T-helper 17 cell (primary cell): ENCODE data around the gene SEZ6L2. TPM values are rescaled to one million over a fixed set of nuclear protein-coding genes. Genes with fewer than 3 reads are reported as not detected.
"Not testable (repeated sequence)": the region's sequence is repeated elsewhere in the genome, so short reads cannot be mapped to it uniquely, and the experiment has no call there.

Experiments
- ATAC-seq: fragments of 150-1000 bp; cut with Tn5 transposase; 2 replicates; pipeline ENCODE4 v1.10.0; 2021; ENCODE audit warnings: mild to moderate bottlenecking, moderate library complexity
- DNase-seq, 3 donors: peaks; one replicate each; pipeline versions ENCODE4 v3.0.0 to v3.0.0-alpha.2; 2020 to 2021
- H3K9me3 ChIP-seq: one replicate; pipeline ENCODE4 v1.7.0; 2013; ENCODE audit warnings: low read length, mild to moderate bottlenecking; ENCODE audit not compliant: control insufficient read depth, poor library complexity, severe bottlenecking
- H3K27ac Mint-ChIP-seq: one replicate; pipeline ENCODE4 v1.8.0; 2022; ENCODE audit warnings: mild to moderate bottlenecking, moderate library complexity, mixed read lengths
- H3K27me3 Mint-ChIP-seq: one replicate; pipeline ENCODE4 v1.8.0; 2022; ENCODE audit warnings: mixed read lengths
- H3K36me3 Mint-ChIP-seq: one replicate; pipeline ENCODE4 v1.8.0; 2022; ENCODE audit warnings: low read depth, mixed read lengths
- H3K4me1 Mint-ChIP-seq: one replicate; pipeline ENCODE4 v1.8.0; 2022; ENCODE audit warnings: mild to moderate bottlenecking, mixed read lengths
- H3K4me3 Mint-ChIP-seq: one replicate; pipeline ENCODE4 v1.8.0; 2022; ENCODE audit warnings: mild to moderate bottlenecking, moderate library complexity, mixed read lengths
- total RNA-seq, 4 donors: library from RNA in 2 of 4; stranded (reverse) in 2 of 4; gene quantifications; one replicate each; pipeline ENCODE4 v1.2.3 and lab custom pipeline; 2022 to 2026

SEZ6L2 gene
- total RNA-seq, 2 donors from 2014 or later = not detected

GRCh38 chr16:29920288-29921033 lies 21.1 kb upstream of the SEZ6L2 start:
- no peak for ATAC-seq
- Mint-ChIP-seq H3K4me3 (no peak overlapping the region), H3K27me3 (no peaks in the 10 kb centered on the region), H3K27ac (peak overlapping the region; percentile 72), H3K36me3 (peaks cover 8% of the 10 kb centered on the region), H3K4me1 (peaks cover 26% of the 10 kb centered on the region)
- no peak for DNase-seq
- H3K9me3 ChIP-seq = no peaks in the 10 kb centered on the region

DNA sequence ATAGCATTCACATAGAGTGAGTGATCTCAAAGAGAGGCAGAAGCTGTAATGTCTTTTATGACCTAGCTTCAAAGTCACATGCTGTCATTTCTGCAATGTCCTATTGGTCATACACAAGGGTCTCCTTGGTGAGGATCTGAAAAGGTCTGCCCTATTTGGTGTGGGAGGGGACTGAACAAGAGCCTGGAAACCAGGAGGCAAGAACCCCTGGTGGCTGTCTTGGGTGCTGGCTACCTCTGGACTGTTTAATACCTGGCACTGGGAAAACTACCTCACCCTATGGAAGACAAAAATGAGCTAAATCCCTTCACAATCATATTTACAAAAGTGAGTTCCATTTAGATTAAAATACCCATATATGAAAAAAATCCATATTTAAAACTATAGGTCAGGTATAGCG lies 17.6 kb upstream of the SEZ6L2 start:
- DNase-seq (no peak), ATAC-seq (no peak)
- peaks cover 11% of the 10 kb centered on the region for H3K36me3 Mint-ChIP-seq
- no peak overlapping the region for H3K4me3 Mint-ChIP-seq
- H3K27me3 Mint-ChIP-seq = no peaks in the 10 kb centered on the region
- H3K27ac Mint-ChIP-seq = no peak overlapping the region
- H3K9me3 ChIP-seq = no peaks in the 10 kb centered on the region
- peaks cover 14% of the 10 kb centered on the region for H3K4me1 Mint-ChIP-seq

GRCh38 chr16:29915590-29916247 lies 16.4 kb upstream of the SEZ6L2 start:
- no peak for ATAC-seq
- H3K27me3 Mint-ChIP-seq = no peaks in the 10 kb centered on the region
- peaks cover 9% of the 10 kb centered on the region for H3K4me1 Mint-ChIP-seq
- no peaks in the 10 kb centered on the region for H3K9me3 ChIP-seq
- H3K4me3 Mint-ChIP-seq = no peak overlapping the region
- H3K36me3 Mint-ChIP-seq = peaks cover 8% of the 10 kb centered on the region
- H3K27ac Mint-ChIP-seq = no peak overlapping the region
- no peak for DNase-seq

DNA sequence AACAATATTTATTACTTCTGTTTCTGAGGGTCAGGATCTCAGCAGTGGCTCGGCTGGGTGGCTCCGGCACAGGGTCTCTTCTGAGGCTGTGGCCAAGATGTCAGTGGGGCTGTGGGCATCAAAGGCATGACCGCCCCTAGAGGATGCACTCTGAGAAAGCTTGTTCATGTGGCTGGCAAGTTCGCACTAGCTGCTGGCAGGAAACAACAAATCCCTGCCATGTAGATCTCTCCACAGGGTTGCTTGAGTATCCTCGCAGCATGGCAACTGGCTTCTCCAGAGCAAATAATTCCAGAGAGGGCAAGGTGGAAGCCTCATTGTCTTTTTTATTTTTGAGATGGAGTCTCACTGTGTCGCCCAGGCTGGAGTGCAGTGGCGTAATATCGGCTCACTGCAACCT lies 14.2 kb upstream of the SEZ6L2 start:
- Mint-ChIP-seq H3K4me1 (peaks cover 5% of the 10 kb centered on the region), H3K27ac (no peak overlapping the region), H3K4me3 (no peak overlapping the region), H3K36me3 (peaks cover 5% of the 10 kb centered on the region), H3K27me3 (no peaks in the 10 kb centered on the region)
- ATAC-seq = no peak
- no peaks in the 10 kb centered on the region for H3K9me3 ChIP-seq
- no peak for DNase-seq

GRCh38 chr16:29912087-29912486 lies 12.7 kb upstream of the SEZ6L2 start:
- no peaks in the 10 kb centered on the region for H3K9me3 ChIP-seq
- H3K27ac Mint-ChIP-seq = no peak overlapping the region
- H3K36me3 Mint-ChIP-seq = peaks cover 8% of the 10 kb centered on the region
- ATAC-seq (no peak), DNase-seq (no peak)
- no peaks in the 10 kb centered on the region for H3K27me3 Mint-ChIP-seq
- peaks cover 5% of the 10 kb centered on the region for H3K4me1 Mint-ChIP-seq
- no peak overlapping the region for H3K4me3 Mint-ChIP-seq

DNA sequence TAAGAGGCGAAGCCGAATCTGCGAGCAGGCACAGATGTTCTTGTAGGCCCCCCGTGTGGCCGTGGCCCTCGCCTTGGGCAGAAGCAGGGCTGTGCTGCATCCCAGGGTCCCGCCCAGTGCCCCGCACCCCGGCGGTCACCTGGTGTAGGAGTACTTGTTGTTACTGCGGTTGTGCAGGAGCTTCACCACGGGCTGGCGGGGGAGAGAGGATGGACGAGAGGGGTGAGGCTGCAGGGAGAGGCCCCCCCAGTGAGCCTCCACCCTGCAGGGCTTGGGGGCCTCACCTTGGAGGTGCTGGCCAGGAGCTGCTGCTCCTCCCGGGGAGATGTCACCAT lies 12.3 kb upstream of the SEZ6L2 start:
- DNase-seq (no peak), ATAC-seq (no peak)
- Mint-ChIP-seq H3K27me3 (no peaks in the 10 kb centered on the region), H3K27ac (no peak overlapping the region), H3K4me3 (no peak overlapping the region), H3K36me3 (peaks cover 8% of the 10 kb centered on the region), H3K4me1 (peaks cover 5% of the 10 kb centered on the region)
- H3K9me3 ChIP-seq = no peaks in the 10 kb centered on the region

GRCh38 chr16:29910819-29911675 lies 11.7 kb upstream of the SEZ6L2 start:
- H3K27ac Mint-ChIP-seq = no peak overlapping the region
- DNase-seq (no peak), ATAC-seq (no peak)
- no peaks in the 10 kb centered on the region for H3K9me3 ChIP-seq
- peaks cover 5% of the 10 kb centered on the region for H3K4me1 Mint-ChIP-seq
- peaks cover 8% of the 10 kb centered on the region for H3K36me3 Mint-ChIP-seq
- H3K27me3 Mint-ChIP-seq = no peaks in the 10 kb centered on the region
- H3K4me3 Mint-ChIP-seq = no peak overlapping the region

GRCh38 chr16:29909851-29910250 lies 10.5 kb upstream of the SEZ6L2 start:
- not testable (repeated sequence) for DNase-seq, H3K9me3 ChIP-seq, H3K4me1 Mint-ChIP-seq, H3K4me3 Mint-ChIP-seq, H3K27me3 Mint-ChIP-seq, H3K27ac Mint-ChIP-seq, H3K36me3 Mint-ChIP-seq, ATAC-seq

GRCh38 chr16:29909391-29909790 lies 10.0 kb upstream of the SEZ6L2 start:
- no peak for DNase-seq
- H3K4me1 Mint-ChIP-seq = peaks cover 5% of the 10 kb centered on the region
- ATAC-seq = no peak
- H3K4me3 Mint-ChIP-seq = no peak overlapping the region
- no peaks in the 10 kb centered on the region for H3K9me3 ChIP-seq
- peaks cover 4% of the 10 kb centered on the region for H3K36me3 Mint-ChIP-seq
- H3K27ac Mint-ChIP-seq = no peak overlapping the region
- no peaks in the 10 kb centered on the region for H3K27me3 Mint-ChIP-seq

- H3K4me1 Mint-ChIP-seq = peaks cover 5% of the 10 kb centered on the region
- H3K27me3 Mint-ChIP-seq = no peaks in the 10 kb centered on the region
- no peaks in the 10 kb centered on the region for H3K9me3 ChIP-seq
- no peak overlapping the region for H3K4me3 Mint-ChIP-seq
- no peak overlapping the region for H3K27ac Mint-ChIP-seq
- peaks cover 4% of the 10 kb centered on the region for H3K36me3 Mint-ChIP-seq
- DNase-seq (no peak), ATAC-seq (no peak)
Observed at GRCh38 chr16:29908719-29909220, 9.4 kb upstream of the SEZ6L2 start.

DNA sequence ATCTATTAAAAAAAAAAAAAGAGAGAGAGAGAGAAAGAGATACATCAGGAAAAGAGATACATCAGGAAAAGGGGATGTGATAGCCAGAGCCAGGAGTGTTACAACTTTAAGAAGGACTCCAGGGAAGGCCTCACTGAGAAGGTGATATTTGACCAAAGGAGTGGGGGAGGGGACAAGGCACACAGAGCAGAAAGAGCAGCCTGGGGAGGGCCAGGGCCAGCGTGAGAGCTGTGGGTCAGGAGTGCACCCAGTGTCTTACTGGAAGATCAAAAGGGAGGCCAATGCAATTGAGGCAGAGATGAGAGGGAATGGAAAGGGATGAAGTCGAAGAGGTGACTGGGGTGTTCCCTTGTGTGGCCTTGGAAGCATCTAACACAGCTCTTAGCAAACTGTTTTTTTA lies 8.6 kb upstream of the SEZ6L2 start:
- no peak for DNase-seq
- H3K27ac Mint-ChIP-seq = no peak overlapping the region

DNA sequence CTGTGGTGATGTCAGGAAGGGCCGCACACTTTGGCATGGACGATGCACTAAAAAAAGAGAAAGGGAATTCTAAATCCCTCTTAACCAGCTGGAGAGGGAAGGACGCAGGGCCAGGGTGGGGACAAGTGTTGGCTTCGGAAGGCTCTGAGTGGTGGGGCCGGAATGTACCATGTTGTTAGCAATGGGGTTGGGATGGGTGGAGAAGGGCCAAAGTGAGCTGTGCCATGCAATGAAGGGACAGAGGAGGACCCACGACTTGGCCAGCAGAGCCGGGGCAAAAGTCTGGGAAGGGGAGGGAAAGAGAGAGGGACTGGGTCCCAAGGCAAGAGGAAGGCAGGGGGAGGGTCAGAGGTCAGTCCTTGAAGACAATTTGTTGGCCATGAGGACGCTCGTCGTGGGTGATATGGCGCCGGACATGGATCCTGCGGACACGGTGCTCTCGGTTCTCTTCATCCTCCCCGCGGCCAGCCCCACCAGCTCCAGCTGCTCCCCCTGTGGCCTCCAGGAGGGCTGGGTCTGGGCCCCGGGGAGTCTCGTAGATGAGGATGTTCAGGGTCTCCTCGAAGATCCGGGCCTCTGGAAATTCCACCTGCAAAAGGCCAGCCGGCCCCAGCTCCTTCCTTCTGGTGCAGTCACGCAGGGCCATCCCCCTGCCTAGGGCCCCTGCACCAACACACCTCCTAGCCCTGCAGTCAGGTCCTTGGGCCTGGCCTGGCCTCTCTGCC lies 7.3 kb upstream of the SEZ6L2 start:
- no peak overlapping the region for H3K27ac Mint-ChIP-seq
- DNase-seq (no peak), ATAC-seq (no peak)
- H3K9me3 ChIP-seq = no peaks in the 10 kb centered on the region
- H3K4me3 Mint-ChIP-seq = no peak overlapping the region
- H3K36me3 Mint-ChIP-seq = peaks cover 4% of the 10 kb centered on the region
- peaks cover 6% of the 10 kb centered on the region for H3K4me1 Mint-ChIP-seq
- no peaks in the 10 kb centered on the region for H3K27me3 Mint-ChIP-seq

More for the DNA sequence above, 8.6 kb upstream of the SEZ6L2 start:
- Mint-ChIP-seq H3K36me3 (peaks cover 4% of the 10 kb centered on the region), H3K4me3 (no peak overlapping the region), H3K27me3 (no peaks in the 10 kb centered on the region), H3K4me1 (peaks cover 8% of the 10 kb centered on the region)
- H3K9me3 ChIP-seq = no peaks in the 10 kb centered on the region
- no peak for ATAC-seq

- no peaks in the 10 kb centered on the region for H3K27me3 Mint-ChIP-seq
- H3K4me3 Mint-ChIP-seq = no peak overlapping the region
- DNase-seq = no peak
- no peak for ATAC-seq
- peaks cover 4% of the 10 kb centered on the region for H3K36me3 Mint-ChIP-seq
- H3K27ac Mint-ChIP-seq = no peak overlapping the region
- no peaks in the 10 kb centered on the region for H3K9me3 ChIP-seq
- H3K4me1 Mint-ChIP-seq = peaks cover 9% of the 10 kb centered on the region
Observed at GRCh38 chr16:29905668-29906067, 6.3 kb upstream of the SEZ6L2 start.
